VCaP (cell line): Measurements from ENCODE around the gene ZNF2.
A peak's percentile ranks its signal among the peaks of the same experiment; 100 is the strongest.
"Not testable (repeated sequence)": the region's sequence is repeated elsewhere in the genome, so short reads cannot be mapped to it uniquely, and the experiment has no call there.

Source experiments
- H3K27ac ChIP-seq: fragments of 450-650 bp; 2 replicates; pipeline ENCODE4 v1.5.1; 2017
- TF ChIP-seq, protein P1 (sequence below): fragments of 450-650 bp; conservative IDR thresholded peaks from 2 replicates; pipeline ENCODE4 v1.5.1; 2017; ENCODE audit warnings: mild to moderate bottlenecking, moderate library complexity

The ZNF2 gene

DNA sequence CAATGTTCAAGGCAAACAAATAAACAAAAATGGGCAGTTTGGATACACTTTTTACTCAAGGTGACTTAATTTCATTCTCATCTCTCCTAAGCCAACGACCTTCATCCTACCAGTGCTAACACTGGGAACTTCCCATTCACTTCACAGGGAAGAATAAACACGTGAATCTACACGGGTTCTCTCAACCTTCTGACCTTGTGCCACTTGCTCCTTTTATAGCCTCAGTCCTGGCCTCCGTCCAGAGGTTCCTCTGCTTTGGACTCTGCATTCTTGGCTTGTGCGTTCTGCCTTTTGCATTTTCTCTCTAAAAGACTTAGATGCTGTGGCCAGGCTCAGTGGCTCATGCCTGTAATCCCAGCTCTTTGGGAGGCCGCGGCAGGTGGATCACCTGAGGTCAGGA, 13.8 kb downstream of the ZNF2 start:
- H3K27ac ChIP-seq = peak overlapping the region; percentile 21; the same call in 1 of the 2 replicates
- TF ChIP-seq, protein P1, sequence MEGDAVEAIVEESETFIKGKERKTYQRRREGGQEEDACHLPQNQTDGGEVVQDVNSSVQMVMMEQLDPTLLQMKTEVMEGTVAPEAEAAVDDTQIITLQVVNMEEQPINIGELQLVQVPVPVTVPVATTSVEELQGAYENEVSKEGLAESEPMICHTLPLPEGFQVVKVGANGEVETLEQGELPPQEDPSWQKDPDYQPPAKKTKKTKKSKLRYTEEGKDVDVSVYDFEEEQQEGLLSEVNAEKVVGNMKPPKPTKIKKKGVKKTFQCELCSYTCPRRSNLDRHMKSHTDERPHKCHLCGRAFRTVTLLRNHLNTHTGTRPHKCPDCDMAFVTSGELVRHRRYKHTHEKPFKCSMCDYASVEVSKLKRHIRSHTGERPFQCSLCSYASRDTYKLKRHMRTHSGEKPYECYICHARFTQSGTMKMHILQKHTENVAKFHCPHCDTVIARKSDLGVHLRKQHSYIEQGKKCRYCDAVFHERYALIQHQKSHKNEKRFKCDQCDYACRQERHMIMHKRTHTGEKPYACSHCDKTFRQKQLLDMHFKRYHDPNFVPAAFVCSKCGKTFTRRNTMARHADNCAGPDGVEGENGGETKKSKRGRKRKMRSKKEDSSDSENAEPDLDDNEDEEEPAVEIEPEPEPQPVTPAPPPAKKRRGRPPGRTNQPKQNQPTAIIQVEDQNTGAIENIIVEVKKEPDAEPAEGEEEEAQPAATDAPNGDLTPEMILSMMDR = no peak

DNA sequence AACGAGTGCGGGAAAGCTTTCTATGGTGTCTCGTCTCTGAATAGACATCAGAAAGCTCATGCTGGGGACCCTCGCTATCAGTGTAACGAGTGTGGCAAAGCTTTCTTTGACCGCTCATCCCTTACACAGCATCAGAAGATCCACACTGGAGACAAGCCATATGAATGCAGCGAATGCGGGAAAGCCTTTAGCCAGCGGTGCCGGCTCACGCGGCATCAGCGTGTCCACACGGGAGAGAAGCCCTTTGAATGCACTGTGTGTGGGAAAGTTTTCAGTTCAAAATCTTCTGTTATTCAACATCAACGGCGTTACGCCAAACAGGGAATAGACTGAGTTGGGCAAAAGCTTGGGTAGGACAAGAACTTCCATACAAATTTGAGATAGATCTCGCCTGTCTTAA, 16.2 kb downstream of the ZNF2 start:
- H3K27ac ChIP-seq = no peak overlapping the region
- TF ChIP-seq, protein P1 = no peak

DNA sequence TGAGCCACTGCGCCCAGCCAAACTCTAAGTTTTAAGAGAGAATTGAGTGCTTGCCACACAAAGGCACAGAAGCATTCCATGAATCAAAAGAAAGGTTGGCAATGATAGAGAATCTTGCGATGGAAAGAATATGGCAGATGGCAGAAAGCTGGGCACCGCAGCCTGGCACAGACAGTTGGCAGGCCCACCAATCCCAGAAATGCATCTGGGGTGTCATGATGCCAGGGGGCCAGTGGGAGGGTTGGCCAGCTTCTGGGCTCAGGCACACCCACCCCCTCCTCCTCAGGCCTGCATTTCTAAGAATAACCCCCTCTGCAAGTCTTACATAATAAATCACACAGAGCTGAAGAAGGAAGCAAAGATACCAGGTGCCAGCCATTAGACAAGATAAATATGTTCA, 19.6 kb downstream of the ZNF2 start:
- no peak overlapping the region for H3K27ac ChIP-seq
- TF ChIP-seq, protein P1 = no peak

DNA sequence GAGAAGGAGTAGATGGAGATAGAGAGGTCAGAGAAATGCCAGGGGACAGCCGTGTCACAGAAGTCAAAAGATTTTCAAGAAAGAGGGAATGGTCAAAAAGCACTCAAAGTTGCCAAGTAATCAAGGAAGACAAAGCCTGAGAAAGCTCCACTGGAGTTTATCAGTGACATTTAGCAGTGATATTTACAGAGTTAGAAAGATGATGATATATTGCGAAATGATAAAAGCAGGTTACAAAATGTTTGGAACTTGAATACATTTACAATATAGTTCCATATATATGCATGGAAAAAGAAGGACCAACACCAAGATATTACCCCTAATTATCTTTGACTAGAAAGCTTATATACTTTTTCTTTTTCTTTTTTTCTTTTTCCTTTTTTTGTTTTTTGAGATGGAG, 20.4 kb downstream of the ZNF2 start:
- no peak overlapping the region for H3K27ac ChIP-seq
- TF ChIP-seq, protein P1 = no peak

DNA sequence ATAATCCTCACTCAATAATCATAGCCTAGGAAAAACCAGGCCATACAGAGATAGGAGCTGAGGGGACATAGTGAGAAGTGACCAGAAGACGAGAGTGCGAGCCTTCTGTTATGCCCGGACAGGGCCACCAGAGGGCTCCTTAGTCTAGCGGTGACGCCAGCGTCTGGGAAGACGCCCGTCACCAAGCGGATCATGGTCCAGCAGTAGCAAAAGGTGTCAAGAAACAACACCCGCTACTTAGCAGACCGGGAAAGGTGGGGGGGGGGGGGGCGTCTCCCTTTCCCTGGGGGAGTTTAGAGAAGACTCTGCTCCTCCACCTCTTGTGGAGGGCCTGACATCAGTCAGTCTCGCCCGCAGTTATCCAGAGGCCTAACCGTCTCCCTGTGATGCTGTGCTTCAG, 27.3 kb downstream of the ZNF2 start:
- TF ChIP-seq, protein P1 = peak; percentile 78
- not testable (repeated sequence) for H3K27ac ChIP-seq

DNA sequence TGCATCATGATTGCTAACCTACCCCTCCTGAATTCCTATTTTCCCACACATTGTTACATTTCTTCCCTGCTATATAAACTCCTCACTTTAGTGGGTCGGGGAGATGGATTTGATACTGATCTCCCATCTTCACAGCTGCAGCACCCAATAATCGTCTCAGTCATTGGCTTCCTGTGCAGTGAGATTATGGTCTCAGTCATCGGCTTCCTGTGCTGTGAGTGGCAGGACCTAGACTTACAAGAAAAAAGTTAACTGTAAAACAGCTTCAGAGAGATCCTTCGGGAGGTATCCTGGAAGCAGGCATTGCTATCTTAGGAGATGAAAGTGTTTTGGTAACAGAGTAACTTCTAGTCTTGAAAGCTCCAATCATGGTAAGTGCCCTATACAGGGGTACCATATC, 38.3 kb downstream of the ZNF2 start:
- TF ChIP-seq, protein P1 = no peak
- H3K27ac ChIP-seq = no peak overlapping the region

DNA sequence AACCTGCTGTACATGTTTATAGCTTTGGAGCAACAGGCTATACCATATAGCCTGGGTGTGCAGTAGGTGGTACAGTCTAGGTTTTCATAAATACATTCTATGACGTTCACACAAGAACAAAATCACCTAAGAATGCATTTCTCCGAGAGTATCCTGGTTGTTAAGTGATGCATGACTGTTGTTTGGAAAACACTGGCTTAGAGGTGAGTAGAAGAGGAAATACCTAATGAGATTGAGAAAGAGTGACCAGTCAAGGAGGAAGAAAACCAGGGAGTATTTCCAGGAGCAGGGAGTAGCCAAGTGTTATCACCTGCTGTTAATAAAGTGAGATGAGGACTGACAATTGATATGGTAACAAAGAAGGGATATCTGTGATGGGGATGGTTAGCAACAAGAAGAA, 38.8 kb downstream of the ZNF2 start:
- no peak overlapping the region for H3K27ac ChIP-seq
- TF ChIP-seq, protein P1 = no peak

DNA sequence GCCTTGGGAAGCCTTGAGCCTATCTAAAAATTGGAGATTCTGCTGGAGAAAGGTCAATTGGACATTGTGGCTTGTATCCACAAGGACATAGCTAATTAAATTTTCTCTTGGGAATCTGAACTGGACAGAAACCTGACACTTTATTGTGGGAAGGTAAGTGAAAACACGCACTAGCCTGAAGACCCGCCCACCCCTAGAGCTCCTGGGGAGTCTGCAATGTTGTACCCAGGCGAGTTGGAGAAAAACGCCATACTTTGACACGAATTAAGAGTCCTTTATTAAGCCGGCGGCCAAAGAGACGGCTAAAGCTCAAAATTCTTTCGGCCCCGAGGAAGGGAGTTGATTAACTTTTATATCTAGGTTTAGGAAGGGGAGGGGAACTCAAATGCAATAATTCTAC, 40.5 kb downstream of the ZNF2 start:
- TF ChIP-seq, protein P1 = no peak
- no peak overlapping the region for H3K27ac ChIP-seq
